Measurements from ENCODE around the gene C1orf74. TPM values are rescaled to one million over a fixed set of nuclear protein-coding genes. Genes with fewer than 3 reads are reported as not detected.

C1orf74 gene
- total RNA-seq, 1 donor from 2014 or later, result 2.2 TPM

DNA sequence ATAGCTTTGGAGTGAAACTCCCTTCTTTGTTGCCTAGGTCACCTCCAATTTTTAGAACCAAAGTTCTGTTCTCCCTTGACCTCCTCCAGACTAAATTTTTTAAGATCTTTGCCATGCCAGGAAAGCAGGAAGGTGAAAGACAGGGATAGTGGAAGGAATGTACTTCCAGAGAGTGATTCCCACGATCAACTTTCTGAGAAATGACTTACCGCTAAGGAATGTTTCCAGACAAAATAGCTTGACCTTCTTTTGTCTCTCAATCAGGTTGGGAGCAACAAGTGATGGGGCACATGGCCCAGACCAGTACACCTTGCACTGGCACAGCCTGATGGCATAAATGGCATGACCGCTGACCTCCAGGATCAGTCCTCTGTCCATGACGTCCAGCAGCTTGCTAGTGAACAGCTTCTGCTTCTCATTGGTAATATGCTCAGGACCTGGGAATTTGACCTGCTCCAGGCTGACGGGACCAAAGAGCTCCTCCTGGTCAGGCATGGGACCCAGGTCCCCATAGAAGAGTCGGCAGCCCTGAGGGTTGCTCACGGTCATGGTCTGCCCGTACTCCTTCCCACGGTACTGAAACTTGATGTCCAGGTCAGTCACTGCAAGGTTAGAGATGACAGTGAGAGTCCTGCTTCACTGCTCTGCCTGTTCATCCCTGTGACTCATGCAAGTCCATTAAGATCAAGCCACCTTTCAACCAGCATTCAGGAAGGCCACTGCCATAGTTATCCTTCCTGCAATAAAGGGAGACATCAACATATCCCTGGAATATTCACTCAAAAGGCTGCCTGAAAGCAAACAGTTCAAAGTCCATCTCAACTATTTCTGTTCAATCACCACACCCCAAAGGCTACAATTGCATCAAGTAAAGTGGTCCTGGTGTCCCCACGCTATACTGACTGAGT is 6.2 kb upstream of the C1orf74 start:
- no peak overlapping the region for H3K4me2 ChIP-seq (ENCODE audit: low read length)
- Mint-ChIP-seq H3K27me3 (ENCODE audit: low read depth, unreplicated experiment) (no peaks in the 10 kb centered on the region), H3K9me3 (ENCODE audit: unreplicated experiment) (no peaks in the 10 kb centered on the region), H3K36me3 (ENCODE audit: low read depth, unreplicated experiment) (peaks cover 30% of the 10 kb centered on the region), H3K27ac (ENCODE audit: unreplicated experiment) (peak overlapping the region; percentile 55), H3K4me3 (ENCODE audit: unreplicated experiment) (no peak overlapping the region), H3K4me1 (ENCODE audit: low read depth, unreplicated experiment) (peaks cover 7% of the 10 kb centered on the region)
- no peaks in the 10 kb centered on the region for H3K27me3 ChIP-seq (ENCODE audit: insufficient read depth, low read length)
- no peaks in the 10 kb centered on the region for H3K9me3 ChIP-seq (ENCODE audit: insufficient read depth, low read depth, low read length)
- no peaks in the 10 kb centered on the region for H3K36me3 ChIP-seq (ENCODE audit: insufficient read depth, low read length)
- H3K4me3 ChIP-seq (ENCODE audit: insufficient read depth, low read depth, low read length), result no peak overlapping the region
- no peak overlapping the region for H3K27ac ChIP-seq (ENCODE audit: low read depth, low read length)
- no peak overlapping the region for H2AFZ ChIP-seq (ENCODE audit: low read depth, low read length)
- FAIRE-seq, result no peak
- no peak for DNase-seq (ENCODE audit: low read depth)
- H3K79me2 ChIP-seq (ENCODE audit: insufficient read depth, low read length), result no peaks in the 10 kb centered on the region
- H3K4me1 ChIP-seq (ENCODE audit: insufficient read depth, low read length), result no peaks in the 10 kb centered on the region
- H3K9ac ChIP-seq (ENCODE audit: low read length), result no peak overlapping the region
- no peaks in the 10 kb centered on the region for H4K20me1 ChIP-seq (ENCODE audit: insufficient read depth, low read length)
- TF ChIP-seq, protein P1, sequence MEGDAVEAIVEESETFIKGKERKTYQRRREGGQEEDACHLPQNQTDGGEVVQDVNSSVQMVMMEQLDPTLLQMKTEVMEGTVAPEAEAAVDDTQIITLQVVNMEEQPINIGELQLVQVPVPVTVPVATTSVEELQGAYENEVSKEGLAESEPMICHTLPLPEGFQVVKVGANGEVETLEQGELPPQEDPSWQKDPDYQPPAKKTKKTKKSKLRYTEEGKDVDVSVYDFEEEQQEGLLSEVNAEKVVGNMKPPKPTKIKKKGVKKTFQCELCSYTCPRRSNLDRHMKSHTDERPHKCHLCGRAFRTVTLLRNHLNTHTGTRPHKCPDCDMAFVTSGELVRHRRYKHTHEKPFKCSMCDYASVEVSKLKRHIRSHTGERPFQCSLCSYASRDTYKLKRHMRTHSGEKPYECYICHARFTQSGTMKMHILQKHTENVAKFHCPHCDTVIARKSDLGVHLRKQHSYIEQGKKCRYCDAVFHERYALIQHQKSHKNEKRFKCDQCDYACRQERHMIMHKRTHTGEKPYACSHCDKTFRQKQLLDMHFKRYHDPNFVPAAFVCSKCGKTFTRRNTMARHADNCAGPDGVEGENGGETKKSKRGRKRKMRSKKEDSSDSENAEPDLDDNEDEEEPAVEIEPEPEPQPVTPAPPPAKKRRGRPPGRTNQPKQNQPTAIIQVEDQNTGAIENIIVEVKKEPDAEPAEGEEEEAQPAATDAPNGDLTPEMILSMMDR (IDR thresholded peaks at IDR 0.05; ENCODE audit: insufficient read depth, low read depth, low read length), result no peak

DNA sequence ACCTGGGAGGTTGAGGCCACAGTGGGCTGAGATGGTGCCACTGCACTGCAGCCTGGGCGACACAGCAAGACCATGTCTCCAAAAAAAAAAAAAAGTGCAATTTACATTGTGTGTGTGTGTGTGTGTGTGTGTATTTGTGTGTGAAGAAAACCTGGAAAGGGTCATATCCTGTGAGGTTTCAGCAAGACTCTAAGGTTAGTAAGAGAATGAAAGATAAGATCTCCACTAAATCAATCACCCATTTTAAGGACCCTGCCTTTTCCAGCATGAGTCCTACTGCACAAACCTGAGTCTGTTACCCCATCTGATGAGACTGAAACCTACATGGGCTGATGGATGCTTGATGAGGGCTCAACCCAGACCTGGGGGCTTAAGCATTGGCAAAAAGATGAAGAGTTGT is 4.9 kb upstream of the C1orf74 start:
- Mint-ChIP-seq H3K4me3 (ENCODE audit: unreplicated experiment) (no peak overlapping the region), H3K27me3 (ENCODE audit: low read depth, unreplicated experiment) (no peaks in the 10 kb centered on the region), H3K27ac (ENCODE audit: unreplicated experiment) (no peak overlapping the region), H3K9me3 (ENCODE audit: unreplicated experiment) (no peaks in the 10 kb centered on the region), H3K4me1 (ENCODE audit: low read depth, unreplicated experiment) (peaks cover 7% of the 10 kb centered on the region), H3K36me3 (ENCODE audit: low read depth, unreplicated experiment) (peaks cover 24% of the 10 kb centered on the region)
- Histone ChIP-seq H3K27me3 (ENCODE audit: insufficient read depth, low read length) (no peaks in the 10 kb centered on the region), H3K4me2 (ENCODE audit: low read length) (no peak overlapping the region), H3K9me3 (ENCODE audit: insufficient read depth, low read depth, low read length) (no peaks in the 10 kb centered on the region), H3K27ac (ENCODE audit: low read depth, low read length) (no peak overlapping the region), H2AFZ (ENCODE audit: low read depth, low read length) (no peak overlapping the region), H3K4me1 (ENCODE audit: insufficient read depth, low read length) (peaks cover 3% of the 10 kb centered on the region), H3K79me2 (ENCODE audit: insufficient read depth, low read length) (peaks cover under 1% of the 10 kb centered on the region), H3K36me3 (ENCODE audit: insufficient read depth, low read length) (no peaks in the 10 kb centered on the region), H3K4me3 (ENCODE audit: insufficient read depth, low read depth, low read length) (no peak overlapping the region), H4K20me1 (ENCODE audit: insufficient read depth, low read length) (no peaks in the 10 kb centered on the region), H3K9ac (ENCODE audit: low read length) (no peak overlapping the region)
- no peak for DNase-seq (ENCODE audit: low read depth)
- no peak for TF ChIP-seq EZH2 (IDR thresholded peaks at IDR 0.05; ENCODE audit: insufficient read depth, low read length)
- TF ChIP-seq, protein P1 (IDR thresholded peaks at IDR 0.05; ENCODE audit: insufficient read depth, low read depth, low read length), result no peak
- FAIRE-seq, result no peak

DNA sequence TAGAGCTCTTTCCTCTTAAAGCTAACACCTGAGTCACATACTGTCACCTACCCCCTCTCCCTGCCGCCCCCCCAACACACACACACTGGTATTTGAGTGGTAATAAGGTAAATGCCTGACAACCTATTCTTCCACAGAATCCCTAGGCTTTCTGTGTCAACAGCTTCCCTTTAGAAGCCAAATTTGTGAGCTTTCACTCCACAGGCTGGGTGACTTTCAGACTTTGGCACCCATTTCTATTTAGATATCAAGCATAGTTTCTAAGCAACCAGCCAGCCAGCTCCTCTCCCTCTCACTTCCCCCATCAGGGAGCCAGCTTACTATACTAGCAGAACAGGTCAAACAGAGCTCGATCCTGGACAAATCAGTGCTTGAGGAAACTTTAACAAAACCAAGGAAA is 3.2 kb upstream of the C1orf74 start:
- no peaks in the 10 kb centered on the region for H3K9me3 ChIP-seq (ENCODE audit: insufficient read depth, low read depth, low read length)
- Mint-ChIP-seq H3K27me3 (ENCODE audit: low read depth, unreplicated experiment) (no peaks in the 10 kb centered on the region), H3K4me3 (ENCODE audit: unreplicated experiment) (no peak overlapping the region), H3K36me3 (ENCODE audit: low read depth, unreplicated experiment) (peaks cover 23% of the 10 kb centered on the region), H3K4me1 (ENCODE audit: low read depth, unreplicated experiment) (peaks cover 11% of the 10 kb centered on the region), H3K9me3 (ENCODE audit: unreplicated experiment) (no peaks in the 10 kb centered on the region), H3K27ac (ENCODE audit: unreplicated experiment) (no peak overlapping the region)
- peaks cover 10% of the 10 kb centered on the region for H3K79me2 ChIP-seq (ENCODE audit: insufficient read depth, low read length)
- H2AFZ ChIP-seq (ENCODE audit: low read depth, low read length), result no peak overlapping the region
- FAIRE-seq, result no peak
- H3K4me2 ChIP-seq (ENCODE audit: low read length), result no peak overlapping the region
- H3K27me3 ChIP-seq (ENCODE audit: insufficient read depth, low read length), result no peaks in the 10 kb centered on the region
- no peak for DNase-seq (ENCODE audit: low read depth)
- no peak overlapping the region for H3K27ac ChIP-seq (ENCODE audit: low read depth, low read length)
- peaks cover 13% of the 10 kb centered on the region for H3K4me1 ChIP-seq (ENCODE audit: insufficient read depth, low read length)
- H4K20me1 ChIP-seq (ENCODE audit: insufficient read depth, low read length), result no peaks in the 10 kb centered on the region
- no peak for TF ChIP-seq EZH2 (IDR thresholded peaks at IDR 0.05; ENCODE audit: insufficient read depth, low read length)
- TF ChIP-seq, protein P1 (IDR thresholded peaks at IDR 0.05; ENCODE audit: insufficient read depth, low read depth, low read length), result no peak
- H3K36me3 ChIP-seq (ENCODE audit: insufficient read depth, low read length), result no peaks in the 10 kb centered on the region
- no peak overlapping the region for H3K9ac ChIP-seq (ENCODE audit: low read length)
- H3K4me3 ChIP-seq (ENCODE audit: insufficient read depth, low read depth, low read length), result no peak overlapping the region

All from astrocyte (in vitro differentiated cells and primary cell).